Upper lobe of right lung (tissue), 1 donor: ENCODE data around the gene RELN. TPM values are rescaled to one million over a fixed set of nuclear protein-coding genes. Genes with fewer than 3 reads are reported as not detected.

Experiments
- ATAC-seq: fragments of 200-7000 bp; cut with Tn5 transposase; one replicate; pipeline ENCODE4 v1.9.1; 2020; ENCODE audit warnings: mild to moderate bottlenecking, moderate library complexity
- DNase-seq: peaks from one replicate; pipeline ENCODE4 v3.0.0-alpha.2; 2020
- H3K27ac ChIP-seq: fragments of 200-600 bp; one replicate; pipeline ENCODE4 v1.8.0; 2022
- H3K27me3 ChIP-seq: fragments of 200-600 bp; one replicate; pipeline ENCODE4 v1.8.0; 2022; ENCODE audit warnings: mild to moderate bottlenecking
- H3K36me3 ChIP-seq: fragments of 200-600 bp; one replicate; pipeline ENCODE4 v1.8.0; 2022
- H3K4me1 ChIP-seq: fragments of 200-600 bp; one replicate; pipeline ENCODE4 v1.8.0; 2022
- H3K4me3 ChIP-seq: fragments of 200-600 bp; one replicate; pipeline ENCODE4 v1.8.0; 2022; ENCODE audit warnings: mild to moderate bottlenecking
- H3K9me3 ChIP-seq: fragments of 200-600 bp; one replicate; pipeline ENCODE4 v1.8.0; 2022
- CTCF ChIP-seq: fragments of 200-600 bp; IDR thresholded peaks from one replicate; pipeline ENCODE4 v1.8.0; 2022; ENCODE audit warnings: antibody characterized with exemption
- intact Hi-C: fragments of 100-400 bp; cut with DNase I; formaldehyde crosslinking; loops from one replicate; pipeline ENCODE4 v1.11.0; 2022
- total RNA-seq: library from RNA; stranded (reverse); fragmentation: NEBNext Ultra II Directional; extraction: Animal tissue kit (Norgen Biotek cat#: 25700); gene quantifications from one replicate; pipeline ENCODE4 v1.2.1, GENCODE V29; 2021
- donor health status: DM: no; HTN: yes; CAD: no; lungs with severe emphysema.

The RELN gene
- total RNA-seq, 1 donor from 2014 or later = 5.6 TPM

- ATAC-seq (no peak), DNase-seq (no peak)
- Histone ChIP-seq H3K36me3 (no peaks in the 10 kb centered on the region), H3K27me3 (no peaks in the 10 kb centered on the region), H3K9me3 (no peaks in the 10 kb centered on the region), H3K4me1 (no peaks in the 10 kb centered on the region), H3K27ac (no peak overlapping the region), H3K4me3 (no peak overlapping the region)
- intact Hi-C loops = no loop called here
- TF ChIP-seq CTCF = no peak
These were observed 271.9 kb downstream of the RELN start for GRCh38 chr7:103717574-103717973.

GRCh38 chr7:103715376-103716120 is 273.9 kb downstream of the RELN start:
- Histone ChIP-seq H3K9me3 (no peaks in the 10 kb centered on the region), H3K4me1 (no peaks in the 10 kb centered on the region), H3K27ac (no peak overlapping the region), H3K4me3 (no peak overlapping the region), H3K27me3 (no peaks in the 10 kb centered on the region), H3K36me3 (no peaks in the 10 kb centered on the region)
- TF ChIP-seq CTCF = no peak
- DNase-seq (no peak), ATAC-seq (no peak)
- intact Hi-C loops = no loop called here

- no peaks in the 10 kb centered on the region for H3K27me3 ChIP-seq
- no peak overlapping the region for H3K27ac ChIP-seq
- no peaks in the 10 kb centered on the region for H3K9me3 ChIP-seq
- no peaks in the 10 kb centered on the region for H3K36me3 ChIP-seq
- no peak for ATAC-seq
- H3K4me1 ChIP-seq = no peaks in the 10 kb centered on the region
- TF ChIP-seq CTCF = no peak
- no peak for DNase-seq
- no peak overlapping the region for H3K4me3 ChIP-seq
- intact Hi-C loops = no loop called here
These were observed 275.0 kb downstream of the RELN start for GRCh38 chr7:103714376-103714927.

- Histone ChIP-seq H3K4me1 (no peaks in the 10 kb centered on the region), H3K27ac (no peak overlapping the region), H3K36me3 (no peaks in the 10 kb centered on the region), H3K4me3 (no peak overlapping the region), H3K9me3 (no peaks in the 10 kb centered on the region), H3K27me3 (no peaks in the 10 kb centered on the region)
- ATAC-seq = no peak
- intact Hi-C loops = no loop called here
- DNase-seq = no peak
- no peak for TF ChIP-seq CTCF
These were observed 276.3 kb downstream of the RELN start for GRCh38 chr7:103712991-103713778.

GRCh38 chr7:103711413-103711812 is 278.0 kb downstream of the RELN start:
- ATAC-seq (no peak), DNase-seq (no peak)
- no peaks in the 10 kb centered on the region for H3K36me3 ChIP-seq
- H3K27ac ChIP-seq = no peak overlapping the region
- H3K9me3 ChIP-seq = no peaks in the 10 kb centered on the region
- TF ChIP-seq CTCF = no peak
- H3K27me3 ChIP-seq = no peaks in the 10 kb centered on the region
- intact Hi-C loops = no loop called here
- H3K4me3 ChIP-seq = no peak overlapping the region
- no peaks in the 10 kb centered on the region for H3K4me1 ChIP-seq
